D341Med (cell line): ENCODE measurements around the gene LTBP1.
A peak's percentile ranks its signal among the peaks of the same experiment; 100 is the strongest.
"Not testable (repeated sequence)": the region's sequence is repeated elsewhere in the genome, so short reads cannot be mapped to it uniquely, and the experiment has no call there.

Source experiments
- DNase-seq: peaks from one replicate; pipeline ENCODE4 v3.0.0; 2012; ENCODE audit warnings: low spot score

Gene LTBP1

DNA sequence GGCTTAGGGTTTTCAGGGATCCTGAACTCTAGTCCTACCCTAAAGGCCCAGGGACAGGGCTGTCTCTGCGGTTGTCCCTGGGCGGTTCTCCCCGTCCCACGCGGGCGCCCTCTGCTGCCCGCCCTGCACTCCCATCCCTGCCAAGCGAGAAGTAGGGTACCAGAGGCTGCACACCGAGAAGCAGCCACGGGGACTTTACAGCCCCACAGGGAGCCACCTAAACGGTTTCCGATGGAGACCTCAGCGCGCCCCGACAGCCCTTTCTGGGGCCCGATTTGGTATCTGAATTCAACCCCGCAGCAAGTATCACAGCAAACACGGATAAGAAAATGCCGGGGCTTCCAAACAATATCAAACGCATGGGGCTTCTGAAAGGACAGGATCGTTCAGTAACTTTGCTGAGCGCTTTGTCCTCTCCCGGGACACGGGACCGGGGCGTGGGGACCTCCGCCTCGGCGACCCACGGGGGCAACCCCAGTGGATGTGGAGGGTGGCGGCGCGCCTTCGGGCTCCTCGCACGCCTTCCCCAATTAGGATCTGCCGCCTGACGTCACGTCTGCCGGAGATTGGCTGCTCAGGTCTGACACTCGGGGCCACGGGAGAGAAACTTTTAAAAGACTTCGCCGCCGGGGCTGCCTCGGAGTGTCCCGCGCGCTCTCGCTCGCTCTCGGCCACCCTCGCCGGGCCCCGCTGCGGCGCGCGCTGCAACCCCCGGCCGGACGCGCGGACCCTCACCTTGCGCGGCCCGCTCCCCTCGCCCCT, at the start of gene LTBP1:
Gene LTBP1 (plus strand): TSS at position 640 of the 762 bp plus-strand sequence. CDS start 372 bp downstream, outside the sequence.
- peak; percentile 84 for DNase-seq

GRCh38 chr2:32900246-32900973, 46.3 kb upstream of the LTBP1 start:
- no peak for DNase-seq

DNA sequence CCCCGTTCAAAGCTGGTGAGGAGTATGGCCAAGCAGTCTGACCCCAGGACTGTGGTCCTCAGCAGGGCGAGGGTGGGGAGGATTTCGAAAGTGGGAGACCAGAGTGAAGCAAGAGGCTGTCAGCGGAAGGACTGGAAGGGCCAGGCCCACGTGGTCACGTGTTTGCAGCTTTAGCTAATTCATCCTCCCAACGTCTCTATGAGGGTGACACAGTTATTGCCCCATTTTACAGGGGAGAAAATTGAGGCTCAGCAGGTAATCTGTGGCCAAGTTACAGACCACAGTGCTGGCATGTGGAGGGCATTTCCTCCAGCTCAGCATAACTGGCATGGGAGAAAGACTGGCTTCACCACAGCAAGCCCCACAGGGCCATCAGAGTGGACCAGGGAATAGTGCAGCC, 45.4 kb upstream of the LTBP1 start:
- DNase-seq, result no peak

DNA sequence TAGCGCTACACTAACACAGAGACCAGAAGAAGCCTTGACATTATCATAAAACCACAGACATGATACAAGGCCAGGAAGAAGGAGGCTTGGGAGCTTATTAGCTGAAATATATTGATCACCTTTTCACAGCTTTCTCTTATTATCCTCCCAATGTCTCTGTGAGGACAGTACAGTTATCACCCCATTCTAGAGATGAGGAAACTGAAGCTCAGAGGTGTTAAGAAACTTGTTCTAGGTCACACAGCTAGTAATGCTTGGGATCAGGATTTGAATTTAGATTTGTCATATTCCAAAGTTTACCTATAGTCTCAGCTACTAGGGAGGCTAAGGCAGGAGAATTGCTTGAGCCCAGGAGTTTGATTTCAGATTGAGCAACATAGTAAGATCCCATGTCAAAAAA, 44.6 kb upstream of the LTBP1 start:
- DNase-seq, result no peak

GRCh38 chr2:32902986-32903385, 43.8 kb upstream of the LTBP1 start:
- peak; percentile 29 for DNase-seq

DNA sequence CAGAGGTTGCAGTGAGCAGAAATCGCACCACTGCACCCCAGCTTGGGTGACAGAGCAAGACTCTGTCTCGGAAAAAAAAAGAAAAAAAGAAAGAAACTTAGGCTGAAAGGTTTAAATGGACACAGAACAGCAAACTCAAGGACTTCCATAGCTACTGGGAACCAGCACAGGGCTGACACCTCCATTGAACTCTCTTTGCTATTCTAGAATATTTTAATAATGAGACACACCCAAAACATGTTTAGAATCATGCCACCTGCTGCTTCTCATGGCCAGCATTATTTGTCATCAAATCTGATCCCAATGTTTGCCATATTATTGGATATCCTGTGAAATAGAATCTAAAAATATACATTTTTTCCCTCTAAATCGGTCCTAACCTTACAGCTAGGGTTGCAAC, 42.7 kb upstream of the LTBP1 start:
- no peak for DNase-seq

GRCh38 chr2:32904751-32905150, 42.0 kb upstream of the LTBP1 start:
- no peak for DNase-seq

GRCh38 chr2:32905270-32905669, 41.5 kb upstream of the LTBP1 start:
- no peak for DNase-seq

- DNase-seq, result no peak
Measured at GRCh38 chr2:32910883-32911598, 35.7 kb upstream of the LTBP1 start.

- no peak for DNase-seq
Measured at GRCh38 chr2:32915694-32916093, 31.1 kb upstream of the LTBP1 start.

DNA sequence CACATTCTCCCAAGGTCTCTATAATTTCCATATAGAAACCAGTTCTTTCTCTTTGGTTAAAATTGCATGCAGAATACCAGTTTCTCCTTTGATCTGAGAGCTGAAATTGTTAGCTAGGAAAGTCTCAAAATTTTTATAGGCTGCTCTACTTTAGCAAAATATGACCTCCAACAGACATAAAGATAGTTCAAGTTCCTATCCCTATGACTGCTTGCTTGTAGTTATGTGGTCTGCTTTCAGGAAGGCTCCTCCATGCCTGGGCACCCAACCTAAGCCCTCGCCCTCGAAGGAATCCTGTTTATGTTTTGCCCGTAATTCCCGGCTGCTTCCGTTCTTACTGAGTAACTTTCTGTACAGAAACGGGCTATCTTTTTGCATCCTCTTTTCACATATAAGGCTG, 28.0 kb upstream of the LTBP1 start:
- no peak for DNase-seq

DNA sequence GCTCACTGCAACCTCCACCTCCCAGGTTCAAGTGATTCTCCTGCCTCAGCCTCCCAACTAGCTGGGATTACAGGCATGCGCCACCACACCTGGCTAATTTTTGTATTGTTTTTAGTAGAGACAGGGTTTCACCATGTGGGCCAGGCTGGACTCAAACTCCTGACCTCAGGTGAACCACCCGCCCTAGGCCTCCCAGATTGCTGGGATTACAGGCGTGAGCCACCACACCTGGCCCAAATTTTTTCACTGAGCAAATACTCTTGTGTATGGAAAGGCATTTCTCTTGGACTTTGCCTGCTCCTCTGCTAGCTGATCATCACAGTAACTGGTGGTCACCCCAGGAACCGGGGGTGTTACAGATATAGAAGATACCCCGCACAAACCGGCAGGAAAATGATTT, 26.9 kb upstream of the LTBP1 start:
- not testable (repeated sequence) for DNase-seq

- not testable (repeated sequence) for DNase-seq
Measured at GRCh38 chr2:32921486-32921885, 25.3 kb upstream of the LTBP1 start.

GRCh38 chr2:32922501-32922900, 24.3 kb upstream of the LTBP1 start:
- no peak for DNase-seq

GRCh38 chr2:32923109-32923508, 23.6 kb upstream of the LTBP1 start:
- DNase-seq, result no peak

- no peak for DNase-seq
Measured at GRCh38 chr2:32925283-32925815, 21.4 kb upstream of the LTBP1 start.

- DNase-seq, result no peak
Measured at GRCh38 chr2:32925976-32926707, 20.6 kb upstream of the LTBP1 start.

DNA sequence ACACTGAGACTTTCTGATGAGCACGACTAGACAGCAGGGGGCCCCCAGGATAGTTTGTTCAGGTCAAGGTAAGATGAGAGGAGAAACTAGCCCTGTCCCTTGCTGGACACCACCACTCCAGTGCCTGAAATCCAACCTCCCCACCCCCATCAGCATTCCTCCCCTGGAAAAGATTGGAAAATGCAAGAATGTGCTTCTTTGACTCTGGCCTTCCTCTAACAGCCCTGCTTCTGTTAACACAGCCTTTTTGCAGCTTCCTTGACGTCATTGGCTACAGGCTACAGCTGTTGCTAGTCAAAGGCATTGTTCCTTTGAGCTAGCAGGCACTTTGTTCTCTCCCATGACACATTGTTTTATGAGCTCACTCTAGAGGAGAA, 20.1 kb upstream of the LTBP1 start:
- DNase-seq, result no peak

DNA sequence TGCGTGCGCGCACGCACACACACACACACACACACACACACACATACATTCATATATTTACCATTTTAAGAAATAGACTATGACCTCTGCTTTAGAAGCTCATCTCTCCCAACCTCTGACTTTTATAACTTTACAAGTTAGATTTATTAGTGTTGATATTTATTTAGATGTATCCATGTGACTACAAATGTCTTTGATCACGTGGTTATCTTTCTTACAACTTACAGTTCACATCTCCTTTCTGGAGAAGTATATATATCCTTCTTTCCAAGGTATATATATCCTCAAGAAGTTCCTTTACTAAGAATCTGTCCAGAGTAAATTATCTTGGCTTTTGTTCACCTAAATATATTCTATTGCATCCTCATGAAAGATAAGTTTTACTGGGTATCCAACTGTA, 16.3 kb upstream of the LTBP1 start:
- DNase-seq, result no peak

GRCh38 chr2:32931519-32931918, 15.2 kb upstream of the LTBP1 start:
- no peak for DNase-seq

- no peak for DNase-seq
Measured at GRCh38 chr2:32931945-32932709, 14.6 kb upstream of the LTBP1 start.
